Stimulated activated CD8-positive, alpha-beta memory T cell treated with anti-CD3 and anti-CD28 coated beads, Interleukin-2, amount 100 ng/mL, for 1 hour (primary cell): ENCODE results near the gene GPATCH4.
A peak's percentile ranks its signal among the peaks of the same experiment; 100 is the strongest.
"Not testable (repeated sequence)": the region's sequence is repeated elsewhere in the genome, so short reads cannot be mapped to it uniquely, and the experiment has no call there.

ENCODE experiments used
- DNase-seq, 2 donors: peaks; one replicate each; pipeline ENCODE4 v3.0.0-alpha.2; 2020; ENCODE audit warnings: low read depth in 2 of 2

Gene GPATCH4

GRCh38 chr1:156627313-156627880 is 26.1 kb upstream of the GPATCH4 start:
- DNase-seq: no peak

GRCh38 chr1:156626079-156626438 is 24.8 kb upstream of the GPATCH4 start:
- DNase-seq: no peak

- peak; percentile 45 for DNase-seq
Measured at GRCh38 chr1:156625436-156626078, 24.3 kb upstream of the GPATCH4 start.

GRCh38 chr1:156624814-156625435 is 23.6 kb upstream of the GPATCH4 start:
- DNase-seq: no peak

- DNase-seq: no peak
Measured at GRCh38 chr1:156623946-156624813, 22.9 kb upstream of the GPATCH4 start.

GRCh38 chr1:156622581-156623297 is 21.5 kb upstream of the GPATCH4 start:
- DNase-seq: no peak

- no peak for DNase-seq
Measured at GRCh38 chr1:156619582-156619955, 18.3 kb upstream of the GPATCH4 start.

GRCh38 chr1:156618853-156619581 is 17.7 kb upstream of the GPATCH4 start, which contains the start of gene HAPLN2:
Gene HAPLN2 (plus strand): TSS chr1:156619415. CDS start chr1:156623491, 4,076 bp downstream.
- DNase-seq: no peak

- DNase-seq: no peak
Measured at GRCh38 chr1:156616463-156616862, 15.2 kb upstream of the GPATCH4 start.

GRCh38 chr1:156615946-156616345 is 14.7 kb upstream of the GPATCH4 start:
- DNase-seq: no peak

GRCh38 chr1:156612666-156613065 is 11.4 kb upstream of the GPATCH4 start:
- no peak for DNase-seq

- not testable (repeated sequence) for DNase-seq
Measured at GRCh38 chr1:156610072-156610471, 8.8 kb upstream of the GPATCH4 start.

- peak in 1 of 2 donors; percentile 40 for DNase-seq
Measured at GRCh38 chr1:156608981-156609380, 7.7 kb upstream of the GPATCH4 start.

GRCh38 chr1:156608036-156608674 is 6.9 kb upstream of the GPATCH4 start:
- peak; percentile 21 to 30 for DNase-seq

GRCh38 chr1:156607344-156607743 is 6.1 kb upstream of the GPATCH4 start:
- not testable (repeated sequence) for DNase-seq

GRCh38 chr1:156602557-156602993 is 1.3 kb upstream of the GPATCH4 start:
- DNase-seq: no peak

- no peak for DNase-seq
Measured at GRCh38 chr1:156601892-156602291, 613 bp upstream of the GPATCH4 start.

- DNase-seq: no peak
Measured at GRCh38 chr1:156600733-156601121, 552 bp downstream of the GPATCH4 start.

GRCh38 chr1:156599811-156600210 is 1.5 kb downstream of the GPATCH4 start:
- DNase-seq: no peak

- DNase-seq: no peak
Measured at GRCh38 chr1:156598731-156599432, 2.4 kb downstream of the GPATCH4 start.
